SK-N-SH (cell line): ENCODE data around the gene CEBPG. TPM values are rescaled to one million over a fixed set of nuclear protein-coding genes. Genes with fewer than 3 reads are reported as not detected.

Experiments
- CTCF ChIA-PET: fragments of 300-600, 350-600 bp; formaldehyde crosslinking; extraction: SDS; loops from one replicate; lab custom pipeline; 2021; lab: Yijun Ruan, JAX
- POLR2A ChIA-PET: fragments of 350-600 bp; sonication (Branson Sonifier 250); formaldehyde crosslinking; extraction: SDS; loops from one replicate; lab custom pipeline; 2020; ENCODE audit warnings: antibody characterized with exemption, inconsistent platforms; lab: Yijun Ruan, JAX
- DNase-seq: peaks from one replicate; pipeline ENCODE4 v3.0.0; 2012
- H2AFZ ChIP-seq: fragments of 200-600 bp; sonication (generic); 2 replicates; pipeline ENCODE4 v1.8.1; 2016; ENCODE audit warnings: antibody characterized with exemption, mild to moderate bottlenecking, low read depth
- H3F3A ChIP-seq: fragments of 200-600 bp; sonication (generic); replicated peaks from 2 replicates; pipeline ENCODE3; 2016; ENCODE audit warnings: antibody characterized with exemption, mild to moderate bottlenecking; ENCODE audit not compliant: insufficient read depth
- H3K27ac ChIP-seq, 2 experiments: fragments of 200-500 bp in 1 of 2; fragments of 200-600 bp in 1 of 2; sonication (Bioruptor generic) in 1 of 2; sonication (generic), shearing (Covaris generic) in 1 of 2; 2 replicates each; pipeline versions ENCODE4 v1.5.1 to v1.6.1; 2014 to 2016; ENCODE audit warnings: low read depth in 2 of 2, inconsistent platforms in 1 of 2, low read length in 1 of 2, mild to moderate bottlenecking in 1 of 2, mixed read lengths in 1 of 2
- H3K27me3 ChIP-seq: fragments of 200-600 bp; sonication (generic), shearing (Covaris generic); 2 replicates; pipeline ENCODE4 v1.6.1; 2016; ENCODE audit warnings: mixed run types; ENCODE audit not compliant: insufficient read depth
- H3K36me3 ChIP-seq, 2 experiments: fragments of 200-500 bp in 1 of 2; fragments of 200-600 bp in 1 of 2; sonication (Bioruptor generic) in 1 of 2; sonication (generic) in 1 of 2; replicated peaks in 1 of 2; 2 replicates each; pipeline versions ENCODE3 to v1.5.1; 2014 to 2016; ENCODE audit warnings: low read length in 1 of 2, mild to moderate bottlenecking in 1 of 2; ENCODE audit not compliant: insufficient read depth in 2 of 2, control insufficient read depth in 1 of 2
- H3K4me1 ChIP-seq, 2 experiments: fragments of 200-500 bp in 1 of 2; fragments of 200-600 bp in 1 of 2; sonication (Bioruptor generic) in 1 of 2; sonication (generic), shearing (Covaris generic) in 1 of 2; 2 replicates each; pipeline versions ENCODE4 v1.5.1 to v1.6.1; 2014 to 2016; ENCODE audit warnings: low read depth in 1 of 2, low read length in 1 of 2, mixed run types in 1 of 2; ENCODE audit not compliant: insufficient read depth in 2 of 2, control insufficient read depth in 1 of 2
- H3K4me2 ChIP-seq: fragments of 200-600 bp; sonication (generic), shearing (Covaris generic); 2 replicates; pipeline ENCODE4 v1.6.1; 2017; ENCODE audit warnings: mixed run types
- H3K4me3 ChIP-seq, 2 experiments: fragments of 200-500 bp in 1 of 2; fragments of 200-600 bp in 1 of 2; sonication (Bioruptor generic) in 1 of 2; sonication (generic), shearing (Covaris generic) in 1 of 2; 2 replicates each; pipeline versions ENCODE4 v1.5.1 to v1.8.1; 2014 to 2016; ENCODE audit warnings: low read depth in 2 of 2, inconsistent platforms in 1 of 2, low read length in 1 of 2, mild to moderate bottlenecking in 1 of 2, mixed read lengths in 1 of 2, moderate library complexity in 1 of 2
- H3K79me2 ChIP-seq: fragments of 200-600 bp; sonication (generic); 2 replicates; pipeline ENCODE4 v1.8.1; 2017; ENCODE audit warnings: mild to moderate bottlenecking; ENCODE audit not compliant: insufficient read depth
- H3K9ac ChIP-seq: fragments of 200-600 bp; sonication (generic); 2 replicates; pipeline ENCODE4 v1.6.1; 2017; ENCODE audit warnings: mixed run types
- H3K9me2 ChIP-seq: fragments of 200-600 bp; sonication (generic); 2 replicates; pipeline ENCODE4 v1.6.1; 2017; ENCODE audit warnings: mixed run types
- H3K9me3 ChIP-seq: fragments of 200-600 bp; sonication (generic); 2 replicates; pipeline ENCODE4 v1.6.1; 2017; ENCODE audit warnings: mixed run types, mild to moderate bottlenecking, moderate library complexity
- H4K20me1 ChIP-seq: fragments of 200-600 bp; sonication (generic); 2 replicates; pipeline ENCODE4 v1.6.1; 2017; ENCODE audit warnings: mild to moderate bottlenecking, mixed run types; ENCODE audit not compliant: insufficient read depth
- CHD2 ChIP-seq: fragments of 150-350 bp; IDR thresholded peaks from 2 replicates; pipeline ENCODE4 v1.6.1; 2018; ENCODE audit warnings: low read length; ENCODE audit not compliant: partially characterized antibody
- ELF1 ChIP-seq: IDR thresholded peaks from 2 replicates; pipeline ENCODE4 v1.4.0; 2012
- GATA2 ChIP-seq: sonication (generic); formaldehyde crosslinking; IDR thresholded peaks from 2 replicates; pipeline ENCODE4 v1.5.0; 2020; ENCODE audit warnings: mild to moderate bottlenecking, missing genetic modification reagents
- MEF2A ChIP-seq: IDR thresholded peaks from 2 replicates; pipeline ENCODE4 v1.4.0; 2012; ENCODE audit warnings: low read depth, borderline replicate concordance
- MXI1 ChIP-seq: IDR thresholded peaks from 2 replicates; pipeline ENCODE4 v1.6.1; 2012; ENCODE audit warnings: mild to moderate bottlenecking, low read depth, low read length, improper control_type of control experiment
- NFIC ChIP-seq: IDR thresholded peaks from 2 replicates; pipeline ENCODE4 v1.4.0; 2012; ENCODE audit warnings: borderline replicate concordance
- NRF1 ChIP-seq: IDR thresholded peaks from 2 replicates; pipeline ENCODE4 v1.6.1; 2012; ENCODE audit warnings: low read depth, mild to moderate bottlenecking, low read length
- RAD21 ChIP-seq: IDR thresholded peaks from 2 replicates; pipeline ENCODE4 v1.6.1; 2012; ENCODE audit warnings: mild to moderate bottlenecking, low read length
- RCOR1 ChIP-seq: fragments of 150-350 bp; IDR thresholded peaks from 2 replicates; pipeline ENCODE4 v1.6.1; 2017; ENCODE audit warnings: antibody characterized with exemption, low read length
- RXRA ChIP-seq: IDR thresholded peaks from 2 replicates; pipeline ENCODE4 v1.4.0; 2012; ENCODE audit warnings: low read depth, mild to moderate bottlenecking, borderline replicate concordance
- SMC3 ChIP-seq: IDR thresholded peaks from 2 replicates; pipeline ENCODE4 v1.6.1; 2012; ENCODE audit warnings: low read depth, low read length, improper control_type of control experiment
- TCF12 ChIP-seq: IDR thresholded peaks from 2 replicates; pipeline ENCODE4 v1.4.0; 2012
- TEAD4 ChIP-seq: IDR thresholded peaks from 2 replicates; pipeline ENCODE4 v1.4.0; 2012; ENCODE audit warnings: mild to moderate bottlenecking, borderline replicate concordance; ENCODE audit not compliant: insufficient read depth
- WGBS: methylation state at CpG from one replicate; pipeline ENCODE4 v1.1.6; 2017; ENCODE audit warnings: low lambda C conversion rate; 5-methylcytosine and 5-hydroxymethylcytosine counted together
- polyA plus RNA-seq, 3 experiments: library from polyadenylated mRNA; depleted of rRNA; stranded (reverse); fragments of >200 nt; gene quantifications; 2 replicates each; pipeline ENCODE4 v1.2.3, GENCODE V29; 2012
- TF ChIP-seq, protein P1 (sequence below): IDR thresholded peaks from 2 replicates; pipeline ENCODE4 v1.4.0; 2012; ENCODE audit warnings: low read depth

CEBPG gene
- polyA plus RNA-seq, 1 of the 3 experiments (the other 2 are of a cell fraction) = 9.1 TPM

DNA sequence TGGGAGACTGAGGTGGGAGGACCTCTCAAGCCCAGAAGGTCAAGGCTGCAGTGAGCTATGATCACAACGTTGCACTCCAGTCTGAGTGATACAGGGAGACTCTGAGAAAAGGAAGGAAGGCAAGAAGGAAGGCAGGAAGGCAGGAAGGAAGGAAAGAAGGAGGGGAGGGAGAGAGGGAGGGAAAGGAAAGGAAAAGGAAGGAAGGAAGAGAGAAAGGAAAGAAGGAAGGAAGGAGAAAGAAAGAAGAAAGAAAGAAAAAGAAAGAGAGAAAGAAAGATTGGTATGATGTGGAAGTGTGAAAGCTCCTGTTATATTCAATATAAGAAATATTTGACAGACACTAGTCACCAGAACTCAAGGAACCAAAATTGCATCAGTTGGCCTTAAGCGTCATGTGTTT is 32.5 kb upstream of the CEBPG start:
- no peak for TF ChIP-seq NFIC
- TF ChIP-seq, protein P1, sequence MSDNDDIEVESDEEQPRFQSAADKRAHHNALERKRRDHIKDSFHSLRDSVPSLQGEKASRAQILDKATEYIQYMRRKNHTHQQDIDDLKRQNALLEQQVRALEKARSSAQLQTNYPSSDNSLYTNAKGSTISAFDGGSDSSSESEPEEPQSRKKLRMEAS = no peak
- TF ChIP-seq ELF1 = no peak
- no peak for TF ChIP-seq GATA2 (CRISPR knock-in tag)
- TF ChIP-seq CHD2 = no peak
- no peak for TF ChIP-seq RCOR1
- TF ChIP-seq NRF1 = no peak
- no peak for TF ChIP-seq TEAD4
- no peak for TF ChIP-seq RXRA
- Histone ChIP-seq H3K27me3 (peaks cover 9% of the 10 kb centered on the region; the same call in 1 of the 2 replicates), H3F3A (no peaks in the 10 kb centered on the region), H3K4me2 (no peak overlapping the region), H3K27ac (no peak overlapping the region), H3K36me3 (no peaks in the 10 kb centered on the region), H3K79me2 (no peaks in the 10 kb centered on the region), H4K20me1 (no peaks in the 10 kb centered on the region), H3K9me2 (no peaks in the 10 kb centered on the region), H3K4me3 (no peak overlapping the region), H3K4me1 (no peaks in the 10 kb centered on the region), H3K9me3 (no peaks in the 10 kb centered on the region), H3K9ac (no peak overlapping the region), H2AFZ (no peak overlapping the region)
- CTCF ChIA-PET = no interaction called here
- 46% methylated on average over 2 of the region's 2 CpGs for WGBS
- POLR2A ChIA-PET = no interaction called here
- DNase-seq = no peak

DNA sequence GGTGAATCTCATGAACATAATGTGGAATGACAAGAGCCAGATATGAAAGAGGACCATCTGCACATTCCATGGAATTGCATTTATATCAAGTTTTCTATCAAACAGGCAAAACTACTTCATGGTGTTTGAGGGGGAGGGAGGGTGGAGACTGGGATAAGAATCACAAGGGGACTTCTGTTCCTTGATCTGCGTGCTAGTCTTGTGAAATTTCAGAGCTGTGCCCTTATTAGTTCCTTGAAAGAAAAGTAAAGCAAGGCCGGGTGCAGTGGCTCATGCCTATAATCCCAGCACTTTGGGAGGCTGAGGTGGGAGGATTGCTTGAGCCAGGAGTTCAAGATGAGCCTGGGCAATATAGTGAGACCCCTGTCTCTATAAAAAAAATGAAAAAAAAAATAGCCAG is 30.2 kb upstream of the CEBPG start:
- DNase-seq = no peak
- Histone ChIP-seq H3K4me1 (no peaks in the 10 kb centered on the region), H3K9me2 (no peaks in the 10 kb centered on the region), H4K20me1 (no peaks in the 10 kb centered on the region), H3K27ac (no peak overlapping the region), H3K9me3 (no peaks in the 10 kb centered on the region), H3K4me2 (no peak overlapping the region), H2AFZ (no peak overlapping the region), H3K9ac (no peak overlapping the region), H3F3A (no peaks in the 10 kb centered on the region), H3K36me3 (no peaks in the 10 kb centered on the region), H3K4me3 (no peak overlapping the region), H3K79me2 (no peaks in the 10 kb centered on the region), H3K27me3 (peaks cover 9% of the 10 kb centered on the region; the same call in 1 of the 2 replicates)
- TF ChIP-seq RAD21 = no peak
- TF ChIP-seq MEF2A = no peak
- TF ChIP-seq TEAD4 = no peak
- TF ChIP-seq MXI1 = no peak
- no peak for TF ChIP-seq TCF12
- TF ChIP-seq SMC3 = no peak
- 22% methylated on average over 2 of the region's 2 CpGs for WGBS
- CTCF ChIA-PET = interaction anchor here (1.5 kb wide), 1 partner anchor 31 kb away, joined by 3 read pairs; the partner anchor contains the start of gene CEBPG
- POLR2A ChIA-PET = no interaction called here
